GF-D8 (cell line): ENCODE results near the gene LCLAT1.

Experiments
- DNase-seq: peaks from one replicate; lab custom pipeline; 2025; lab: John Stamatoyannopoulos, UW

The LCLAT1 gene

DNA sequence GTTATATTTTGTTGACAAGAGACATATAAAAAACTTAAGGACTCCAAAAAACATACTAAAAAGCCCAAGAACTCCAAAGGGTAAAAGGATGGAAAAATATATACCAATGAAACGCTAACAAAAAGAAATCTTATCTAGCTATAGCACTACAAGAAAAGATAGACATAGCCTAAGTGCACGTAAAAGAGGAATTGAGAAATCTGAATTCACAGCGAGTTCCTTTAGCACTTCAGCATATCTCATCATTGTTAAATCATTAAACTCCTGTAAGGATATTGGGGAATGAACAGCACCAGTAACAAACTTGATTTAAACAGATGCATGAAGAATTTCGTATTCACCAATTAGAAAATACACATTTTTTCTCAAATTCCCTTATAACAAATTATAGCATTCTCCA lies 226.1 kb downstream of the LCLAT1 start:
- no peak for DNase-seq

DNA sequence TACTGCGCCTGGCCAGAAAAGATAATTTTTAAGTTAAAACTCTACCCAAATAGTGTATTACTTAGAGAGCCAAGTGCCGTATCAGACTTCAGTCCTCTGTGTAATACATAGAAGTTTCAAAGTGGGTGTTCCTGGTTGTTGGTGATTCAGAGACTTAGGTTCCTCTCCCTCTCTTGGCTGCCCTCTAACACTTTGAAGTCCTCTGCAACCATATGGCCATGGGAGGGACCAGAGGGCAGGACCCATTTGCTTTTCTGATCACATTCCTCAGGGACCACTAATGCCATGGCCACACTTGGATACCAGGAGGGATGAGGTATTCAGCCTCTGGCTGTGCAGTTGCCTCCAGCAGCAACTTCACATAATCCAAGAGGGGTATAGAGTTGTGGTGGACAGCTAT lies 228.7 kb downstream of the LCLAT1 start:
- DNase-seq, result no peak

DNA sequence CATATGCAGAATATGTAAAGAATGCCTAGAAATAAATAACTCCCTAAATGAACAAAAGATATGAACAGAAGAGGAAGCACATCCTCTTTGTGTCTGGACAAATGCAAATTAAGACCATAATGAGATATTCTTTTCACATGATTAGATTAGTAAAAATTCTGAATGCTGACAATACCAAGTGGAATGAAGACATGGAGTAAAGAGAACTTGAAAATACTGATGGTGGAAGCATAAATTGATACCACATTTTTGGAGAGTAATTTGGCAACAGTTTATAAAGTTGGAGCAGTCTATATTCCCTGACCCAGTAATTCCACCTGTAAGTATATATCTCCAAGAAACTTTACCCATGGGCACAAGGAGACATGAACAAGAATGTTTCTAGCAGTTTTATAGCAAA lies 230.2 kb downstream of the LCLAT1 start:
- no peak for DNase-seq

DNA sequence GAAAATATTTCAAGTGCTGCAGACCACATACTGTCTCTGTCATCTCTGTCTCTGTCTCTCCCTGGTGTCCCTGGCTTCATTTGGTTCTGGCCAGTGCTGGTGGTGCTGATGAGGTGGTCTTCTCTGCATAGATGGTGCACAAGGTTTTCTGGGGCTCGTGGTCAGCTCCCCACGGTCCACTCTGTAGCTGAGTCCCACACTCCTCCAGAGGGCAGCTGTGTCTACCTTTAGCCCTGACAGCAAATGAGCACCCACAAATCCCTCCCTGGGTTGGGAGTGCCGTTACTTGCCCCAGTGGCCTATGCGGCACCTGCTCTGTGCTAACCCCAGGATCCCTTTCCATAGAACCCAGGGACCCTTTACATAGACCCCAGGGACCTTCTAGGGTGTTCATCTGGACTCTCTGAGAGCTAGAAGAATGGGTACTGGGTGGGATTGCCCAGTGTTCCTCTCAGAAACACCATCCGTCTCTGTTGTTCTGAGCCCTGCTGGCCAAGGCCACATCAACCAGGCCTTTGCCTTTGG lies 230.9 kb downstream of the LCLAT1 start:
- DNase-seq, result no peak

DNA sequence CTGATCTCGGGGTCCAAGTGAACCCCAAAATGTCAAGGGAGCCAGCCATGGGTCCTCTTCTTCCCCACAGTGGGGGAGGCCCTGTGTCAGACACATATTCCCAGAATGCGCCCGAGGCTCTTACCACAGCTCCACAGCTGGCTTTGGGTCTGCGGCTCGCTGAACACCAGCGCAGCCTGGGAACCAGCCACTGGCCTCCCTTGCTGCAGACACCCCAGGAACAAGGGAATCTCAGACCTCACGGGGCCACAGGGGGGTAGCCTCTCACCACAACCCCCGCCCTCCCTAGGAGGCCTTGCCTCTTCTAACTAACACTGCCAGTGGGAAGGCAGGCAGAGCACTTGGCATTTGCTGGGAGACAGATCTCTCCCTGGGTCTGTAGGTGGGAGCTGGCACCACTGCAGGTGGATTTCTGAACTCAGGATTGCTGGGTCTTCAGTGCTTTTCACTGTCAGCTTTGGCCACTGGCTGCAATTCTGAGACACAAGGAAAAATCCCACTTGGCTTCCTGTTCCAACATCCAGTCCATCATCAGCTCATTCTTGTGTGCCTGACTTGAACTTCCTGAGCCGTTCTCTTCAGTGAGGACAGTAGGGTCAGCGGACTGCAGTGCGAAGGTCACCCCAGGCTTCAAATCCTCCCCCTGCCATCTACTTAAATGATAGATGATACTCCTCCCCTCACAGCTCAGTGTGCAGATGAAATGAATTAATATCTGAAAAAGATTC lies 231.5 kb downstream of the LCLAT1 start:
- DNase-seq, result no peak

DNA sequence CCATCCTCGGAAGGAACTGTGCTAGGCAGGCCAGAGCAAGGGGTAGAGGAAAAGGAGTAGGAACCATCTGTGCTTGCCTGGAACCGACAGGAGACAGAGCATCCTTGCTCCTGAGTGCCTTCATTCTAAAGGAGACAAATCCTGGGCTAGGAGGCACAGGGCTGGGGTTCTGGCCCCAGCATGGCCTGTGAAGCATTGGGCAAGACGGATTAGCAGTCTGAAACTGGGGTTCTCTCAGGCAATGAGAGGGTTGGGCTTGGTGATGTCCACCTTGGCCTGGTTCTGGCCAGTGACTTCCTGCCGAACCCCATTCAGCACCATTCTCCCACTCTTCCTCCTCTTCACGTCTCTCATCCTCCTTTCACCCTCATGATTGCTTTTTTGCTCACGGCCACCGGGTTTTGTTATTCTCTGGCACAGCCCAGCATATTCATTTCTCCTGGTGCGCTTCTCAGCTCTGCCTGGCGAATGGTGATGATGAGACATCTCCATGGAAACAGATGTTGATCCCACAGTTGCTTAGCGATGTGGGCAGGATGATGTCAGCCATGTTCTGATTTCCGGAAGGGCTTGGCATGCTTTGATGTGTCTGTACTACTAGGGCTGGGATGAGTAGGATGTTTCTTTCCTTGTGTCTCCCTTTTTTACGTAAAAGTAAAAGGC lies 232.5 kb downstream of the LCLAT1 start:
- DNase-seq, result no peak

DNA sequence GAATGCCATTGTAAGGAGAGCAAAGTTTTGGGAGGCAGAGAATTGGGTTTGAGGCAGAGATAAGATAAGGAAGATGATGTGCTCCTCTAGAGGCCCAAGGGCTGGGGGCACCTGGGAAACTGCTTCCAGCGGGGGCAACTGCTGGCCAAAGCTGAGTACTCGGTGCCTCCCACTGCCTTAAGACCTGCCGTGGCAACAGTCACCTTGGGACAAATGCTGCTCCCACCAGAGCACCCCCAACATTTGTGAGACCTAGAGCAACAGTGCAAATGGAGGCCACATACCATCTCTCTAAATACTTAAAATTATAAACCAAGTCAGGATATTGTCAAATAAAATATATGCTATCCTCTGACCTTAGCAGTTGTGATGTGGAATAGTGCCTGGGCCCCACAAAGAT lies 233.1 kb downstream of the LCLAT1 start:
- DNase-seq, result no peak

DNA sequence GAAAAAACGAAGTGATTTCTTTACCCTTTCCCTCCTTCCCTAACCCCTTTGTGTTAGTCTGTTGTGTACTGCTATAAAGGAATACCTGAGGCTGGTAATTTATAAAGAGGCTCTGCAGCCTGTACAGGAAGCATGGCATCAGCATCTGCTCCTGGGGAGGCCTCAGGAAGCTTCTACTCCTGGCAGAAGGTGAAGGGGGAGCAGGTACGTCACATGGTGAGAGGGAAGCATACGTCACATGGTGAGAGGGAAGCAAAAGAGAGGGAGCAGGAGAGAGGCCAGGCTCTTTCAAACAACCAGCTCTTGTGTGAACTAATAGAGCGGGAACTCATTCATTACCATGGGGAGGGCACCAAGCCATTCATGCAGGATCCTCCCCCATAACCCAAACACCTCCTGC lies 234.0 kb downstream of the LCLAT1 start:
- no peak for DNase-seq

DNA sequence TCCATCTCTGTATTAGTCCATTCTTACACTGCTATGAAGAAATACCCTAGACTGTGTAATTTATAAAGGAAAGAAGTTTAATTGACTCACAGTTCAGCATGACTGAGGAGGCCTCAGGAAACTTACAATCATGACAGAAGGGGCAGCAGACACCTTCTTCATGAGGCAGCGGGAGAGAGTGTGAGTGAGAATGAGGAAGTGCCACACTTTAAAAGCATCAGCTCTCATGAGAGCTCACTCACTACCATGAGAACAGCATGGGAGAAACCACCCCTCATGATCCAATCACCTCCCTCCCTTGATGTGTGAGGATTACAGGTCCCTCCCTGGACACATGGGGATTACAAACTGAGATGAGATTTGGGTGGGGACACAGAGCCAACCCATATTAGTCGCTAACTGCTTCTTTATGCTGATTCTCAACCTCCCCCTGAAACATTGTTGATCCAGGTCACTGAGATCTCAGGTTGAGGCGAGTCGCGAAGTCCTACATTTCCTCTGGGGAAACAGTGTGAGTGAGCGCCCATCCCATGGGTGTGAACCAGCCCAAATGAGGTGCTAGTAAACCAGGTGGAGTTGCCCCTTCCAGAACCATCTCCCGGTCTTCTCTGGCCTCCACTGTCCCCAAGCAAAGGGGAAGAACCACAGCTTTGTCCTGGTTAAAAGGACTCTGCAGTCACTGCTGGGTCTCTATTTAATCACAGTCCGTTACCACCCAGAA lies 236.3 kb downstream of the LCLAT1 start:
- DNase-seq, result no peak

DNA sequence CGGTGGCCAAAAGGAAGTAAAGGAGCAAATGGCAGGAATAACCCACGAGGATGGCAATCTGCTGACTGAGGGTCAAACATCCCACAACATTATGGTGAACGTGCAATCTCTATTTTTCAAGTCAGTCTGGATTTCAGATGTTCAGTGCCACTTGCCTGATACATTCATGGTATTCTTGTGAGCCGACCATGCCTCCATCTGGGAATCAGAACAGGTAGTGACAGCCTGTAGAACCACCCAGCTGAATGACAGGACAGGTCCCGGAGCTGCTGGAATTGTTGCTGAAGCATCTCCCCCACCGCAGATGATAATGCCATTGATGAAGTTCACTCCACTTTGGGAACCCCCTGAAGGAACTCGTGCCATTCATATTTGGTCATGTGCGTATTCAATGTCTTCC lies 237.0 kb downstream of the LCLAT1 start:
- no peak for DNase-seq

DNA sequence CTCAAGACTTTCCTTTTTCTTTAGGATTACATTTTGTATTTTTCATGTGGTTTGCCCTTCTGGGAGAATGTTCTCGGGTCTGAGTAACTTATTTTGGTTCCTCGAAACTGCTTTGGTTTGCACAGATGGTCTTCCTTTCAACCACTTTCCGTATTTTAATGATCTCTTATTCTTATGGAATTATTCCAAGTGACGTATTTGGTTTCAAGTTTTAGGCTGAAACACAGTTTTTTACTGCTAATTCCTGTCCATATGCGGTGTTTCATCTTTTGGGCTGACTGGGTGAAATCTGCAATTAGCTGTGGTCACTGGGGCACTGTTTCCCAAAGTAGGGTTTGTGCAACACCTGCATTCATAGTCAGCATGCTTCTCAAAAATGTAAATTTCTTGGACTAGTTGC lies 237.5 kb downstream of the LCLAT1 start:
- no peak for DNase-seq

DNA sequence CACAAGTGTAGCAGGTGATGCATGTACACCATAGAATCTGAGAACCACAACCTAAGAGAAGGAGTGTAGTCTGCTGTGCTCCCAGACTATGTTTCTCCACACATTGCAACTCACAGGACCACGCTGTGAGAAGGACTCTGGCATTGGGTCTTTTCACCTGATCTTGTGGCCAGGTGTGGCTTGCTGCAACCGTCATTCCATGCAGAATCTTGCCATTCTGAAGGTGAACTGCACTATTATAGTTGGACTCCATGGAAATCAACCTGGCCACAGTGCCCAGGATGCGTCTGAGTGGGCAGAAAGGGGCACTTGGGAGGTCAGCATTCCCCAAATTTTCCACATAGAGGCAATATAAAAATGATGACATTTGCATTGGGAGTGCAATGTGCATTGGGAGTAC lies 237.9 kb downstream of the LCLAT1 start:
- no peak for DNase-seq

DNA sequence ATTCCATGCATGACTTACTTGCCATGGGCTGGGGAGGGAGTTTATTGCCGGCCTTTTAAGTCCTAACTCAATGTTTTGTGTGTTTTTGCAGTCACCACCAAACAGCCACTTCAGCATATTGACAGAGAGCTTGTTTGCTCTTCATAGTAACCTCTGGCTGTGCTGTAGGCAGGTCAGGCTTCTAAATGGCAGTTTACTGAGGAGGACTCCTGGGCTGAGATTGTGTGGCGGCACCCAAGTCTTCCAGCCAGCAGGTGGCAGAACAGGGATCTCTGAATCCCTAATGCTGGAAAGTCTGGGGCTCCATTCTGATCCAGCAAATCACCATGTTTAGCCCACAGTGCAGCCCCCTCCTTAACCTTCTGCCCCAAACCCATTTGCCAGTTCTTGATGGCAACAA lies 239.0 kb downstream of the LCLAT1 start:
- no peak for DNase-seq

DNA sequence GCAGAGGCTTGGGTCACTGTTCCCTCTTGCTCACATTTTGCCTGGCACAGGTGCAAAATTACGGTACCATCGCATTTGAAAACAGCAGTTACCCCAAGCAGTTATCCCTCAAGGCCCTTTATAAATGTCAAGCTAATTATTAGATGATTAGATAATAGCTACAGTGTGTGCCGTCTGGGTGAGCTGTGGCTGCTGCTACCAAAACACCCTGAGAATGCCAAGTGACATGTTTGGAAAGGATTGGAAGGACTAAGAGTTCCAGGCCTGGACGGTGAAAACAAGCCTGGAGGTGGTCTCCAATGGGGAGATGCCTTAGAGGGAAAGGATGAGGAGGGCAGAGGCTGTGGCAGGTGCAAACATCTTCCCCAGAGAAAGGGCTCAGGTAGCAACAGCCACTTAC lies 239.6 kb downstream of the LCLAT1 start:
- DNase-seq, result no peak

DNA sequence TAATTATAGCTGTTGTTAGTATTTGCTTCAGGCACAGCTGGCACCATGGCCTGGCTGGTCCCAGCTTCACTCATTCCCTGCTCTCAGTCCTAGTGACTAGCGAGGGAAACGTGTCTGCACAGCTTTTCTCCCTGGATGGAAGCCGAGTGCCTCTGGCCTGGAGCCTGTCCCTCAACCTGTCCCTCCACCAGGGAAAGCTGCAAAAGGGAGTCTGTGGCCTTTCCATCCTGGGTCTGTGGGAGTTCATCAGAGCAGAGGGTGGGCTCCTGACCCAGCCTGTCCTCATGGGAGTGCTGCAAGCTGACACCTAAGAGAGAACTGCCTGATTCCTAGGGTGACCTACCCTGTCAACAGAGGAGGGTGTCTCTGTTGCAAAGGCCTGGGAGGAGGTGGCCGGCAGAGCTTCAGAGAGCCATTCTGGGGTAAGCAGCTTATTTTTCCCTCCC lies 241.9 kb downstream of the LCLAT1 start:
- no peak for DNase-seq

DNA sequence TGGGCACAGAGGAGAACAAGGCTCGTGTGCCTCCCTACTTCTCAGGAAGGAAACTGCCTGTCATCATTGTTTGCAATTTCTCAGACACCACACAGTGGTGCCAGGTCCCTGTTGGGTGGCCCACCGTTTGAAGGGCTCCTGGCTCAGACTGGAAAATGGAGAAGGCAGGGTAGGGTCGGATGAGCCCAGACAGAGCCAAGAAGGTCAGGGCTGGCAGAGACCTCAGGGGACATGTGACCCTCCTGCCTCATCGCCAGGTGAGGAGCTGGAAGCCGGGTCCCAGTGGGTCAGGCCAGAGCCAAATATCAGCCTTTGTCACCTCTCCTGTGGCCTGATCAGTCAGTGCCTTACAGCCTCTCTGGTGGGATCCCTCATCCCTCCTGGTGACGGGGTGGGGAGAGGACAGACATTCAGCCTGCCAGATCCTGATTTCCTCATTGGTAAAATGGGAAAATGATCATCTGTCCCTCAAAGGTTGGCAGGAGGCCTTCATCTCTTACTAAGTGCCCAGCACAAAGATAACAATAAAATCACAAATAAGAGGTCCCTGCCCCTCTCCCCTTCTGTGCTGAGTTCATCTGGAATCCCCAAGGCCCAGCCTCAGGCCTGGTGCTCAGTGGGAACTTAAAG lies 242.6 kb downstream of the LCLAT1 start:
- no peak for DNase-seq

DNA sequence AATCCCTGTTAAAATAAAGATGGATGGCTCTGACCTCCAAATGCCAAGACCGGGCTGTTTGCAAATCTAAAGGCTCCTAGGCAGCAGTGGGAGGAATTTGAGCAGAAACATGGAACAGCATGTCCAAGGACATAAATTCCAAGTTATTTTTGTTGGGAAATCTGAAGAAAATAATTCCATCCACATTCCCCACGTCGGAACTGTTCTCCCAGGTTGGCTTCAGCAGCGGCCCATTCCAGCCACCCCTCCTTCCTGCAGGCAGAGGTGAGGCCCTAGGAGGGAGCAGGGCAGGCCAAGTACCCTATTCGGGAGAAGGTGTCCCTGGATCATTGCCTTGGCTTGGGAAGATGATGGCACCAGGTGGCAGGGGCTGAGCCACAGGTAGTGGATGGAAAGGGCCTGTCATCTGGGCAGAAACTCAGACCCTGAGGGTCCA lies 243.1 kb downstream of the LCLAT1 start:
- DNase-seq, result no peak

DNA sequence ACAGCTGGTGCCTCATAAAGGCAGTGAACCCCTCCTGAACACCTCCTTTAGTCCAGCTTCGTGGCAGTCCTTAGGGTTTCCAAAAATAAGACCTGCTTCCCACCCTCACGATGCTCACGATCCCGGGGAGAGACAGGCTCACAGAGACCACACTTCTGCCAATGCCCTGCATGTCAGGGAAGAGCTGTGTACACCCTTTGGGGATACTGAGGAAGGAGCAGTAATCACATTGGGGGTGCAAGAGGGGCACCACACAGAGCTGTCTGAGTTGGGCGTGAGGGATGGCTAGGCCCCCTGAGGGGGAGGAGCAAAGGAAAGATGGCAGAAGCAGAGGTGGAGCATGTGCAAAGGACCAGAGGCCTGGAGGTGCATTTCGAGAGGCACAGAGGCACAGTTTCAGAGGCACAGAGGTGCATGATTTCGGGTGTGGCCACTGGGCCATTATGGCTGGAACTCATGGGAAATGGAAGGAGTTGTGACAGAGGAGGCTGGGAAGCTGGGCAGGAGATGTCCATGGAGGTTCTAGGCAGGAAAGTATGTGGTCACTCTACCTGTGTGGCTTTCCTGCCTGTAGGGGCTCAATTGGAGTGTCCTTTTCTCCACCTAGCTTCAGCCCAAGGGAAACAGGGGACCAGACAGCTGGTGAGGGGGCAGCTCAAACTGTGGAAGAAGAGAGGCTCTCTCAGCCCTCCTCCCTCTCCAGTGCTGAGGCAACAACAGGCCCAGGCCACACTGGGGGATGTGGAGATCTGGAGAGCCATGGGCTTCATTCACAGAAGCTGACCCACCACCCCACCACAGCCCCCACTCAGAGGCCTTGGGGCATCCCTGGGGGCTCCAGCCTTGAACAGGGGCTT lies 244.3 kb downstream of the LCLAT1 start:
- no peak for DNase-seq

DNA sequence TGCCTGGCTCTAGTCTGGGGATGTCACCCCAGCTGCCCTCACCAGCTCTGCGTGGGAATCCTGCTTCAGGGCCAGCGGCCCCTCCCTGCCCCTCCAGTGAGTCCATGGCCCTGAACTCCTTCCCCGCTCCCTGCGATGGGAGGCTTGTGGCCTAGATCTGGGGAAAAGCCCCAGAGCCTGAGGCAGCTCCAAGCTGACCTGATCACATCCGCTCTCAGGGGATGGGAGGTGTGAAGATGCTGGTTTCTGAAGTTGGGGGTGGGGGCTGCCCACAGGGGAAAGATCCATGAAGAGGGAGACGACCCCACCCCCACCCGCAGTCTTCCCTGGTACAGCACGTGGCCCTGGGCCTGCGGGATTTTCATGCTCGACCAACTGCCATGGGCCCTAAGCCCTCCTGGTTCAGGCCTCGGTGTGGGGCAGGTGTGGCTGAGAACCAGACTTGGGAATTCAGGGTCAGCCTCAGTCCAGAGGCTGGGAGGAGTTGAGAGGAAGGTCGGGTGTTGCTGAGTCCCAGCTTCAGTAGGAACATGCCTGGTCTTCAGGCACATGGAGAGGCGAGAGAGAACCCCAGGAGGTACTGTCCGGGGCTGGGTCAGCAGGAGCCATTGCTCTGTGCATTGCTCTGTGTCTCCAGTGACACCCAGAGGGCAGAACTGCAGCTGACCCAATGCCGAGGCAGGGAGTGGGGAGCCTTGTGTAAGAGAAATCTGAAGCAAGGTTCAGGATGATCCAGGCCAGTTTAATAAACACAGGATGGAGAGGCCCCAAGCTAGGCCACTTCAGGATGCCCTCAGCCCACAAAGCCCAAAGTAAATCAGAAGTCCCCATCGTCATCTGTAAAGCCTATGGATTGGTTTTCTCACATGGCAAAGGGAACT lies 245.1 kb downstream of the LCLAT1 start:
- DNase-seq, result no peak

DNA sequence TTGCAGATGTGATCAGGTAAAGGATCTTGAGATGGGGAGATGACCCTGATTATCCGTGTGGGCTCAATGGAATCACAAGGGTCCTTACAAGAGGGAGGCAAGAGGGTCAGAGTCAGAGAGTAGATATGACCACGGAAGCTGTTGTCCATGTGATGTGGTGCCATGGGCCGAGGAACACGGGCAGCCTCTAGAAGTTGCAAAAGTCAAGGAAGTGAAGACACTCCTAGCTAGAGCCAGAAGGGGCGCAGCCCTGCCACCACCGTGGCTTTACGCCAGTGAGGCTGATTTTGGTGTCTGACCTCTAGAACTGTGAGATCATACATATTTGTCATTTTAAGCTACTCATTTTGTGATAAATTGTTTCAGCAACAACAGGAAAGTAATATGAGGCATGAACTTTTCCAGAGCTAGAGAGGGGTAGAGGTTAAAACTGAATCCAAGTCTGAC lies 245.8 kb downstream of the LCLAT1 start:
- DNase-seq, result no peak
